Activated CD8-positive, alpha-beta T cell treated with anti-CD3 and anti-CD28 coated beads for 36 hours (primary cell): ENCODE data around the gene KIAA1191. TPM values are rescaled to one million over a fixed set of nuclear protein-coding genes. Genes with fewer than 3 reads are reported as not detected.

Experiments used
- ATAC-seq: fragments of 200-7000 bp; cut with Tn5 transposase; one replicate; pipeline ENCODE4 v1.10.0; 2021; ENCODE audit warnings: mild to moderate bottlenecking, moderate library complexity
- CTCF ChIA-PET: fragments of 350-600 bp; sonication (Branson Sonifier 250); formaldehyde crosslinking; loops from one replicate; lab custom pipeline; 2021; ENCODE audit warnings: antibody characterized with exemption; lab: Charles Lee
- POLR2A ChIA-PET: fragments of 350-600 bp; sonication (Branson Sonifier 250); formaldehyde crosslinking; loops from one replicate; lab custom pipeline; 2021; ENCODE audit warnings: antibody characterized with exemption; lab: Charles Lee
- DNase-seq: peaks from one replicate; pipeline ENCODE4 v3.0.0-alpha.2; 2020
- H3K27ac Mint-ChIP-seq: one replicate; pipeline ENCODE4 v1.8.0; 2021; ENCODE audit warnings: mild to moderate bottlenecking, mixed read lengths
- H3K27me3 Mint-ChIP-seq: one replicate; pipeline ENCODE4 v1.8.0; 2021; ENCODE audit warnings: mixed read lengths
- H3K36me3 Mint-ChIP-seq: one replicate; pipeline ENCODE4 v1.8.0; 2021; ENCODE audit warnings: low read depth, mixed read lengths
- H3K4me1 Mint-ChIP-seq: one replicate; pipeline ENCODE4 v1.8.0; 2021; ENCODE audit warnings: low read depth, mixed read lengths
- H3K4me3 Mint-ChIP-seq: one replicate; pipeline ENCODE4 v1.8.0; 2021; ENCODE audit warnings: mild to moderate bottlenecking, moderate library complexity, mixed read lengths
- H3K9me3 Mint-ChIP-seq: one replicate; pipeline ENCODE4 v1.8.0; 2021; ENCODE audit warnings: mixed read lengths
- CTCF ChIP-seq: fragments of 200-600 bp; IDR thresholded peaks from one replicate; pipeline ENCODE4 v1.8.0; 2022; ENCODE audit warnings: antibody characterized with exemption, mild to moderate bottlenecking
- intact Hi-C: fragments of 100-400 bp; cut with micrococcal nuclease; formaldehyde crosslinking; loops from one replicate; pipeline ENCODE4 v1.10.0; 2022
- total RNA-seq, 2 experiments: library from RNA; stranded (reverse); gene quantifications; one replicate each; pipeline ENCODE4 v1.2.3, GENCODE V29; 2021

Gene KIAA1191
- total RNA-seq, 2 experiments from 2014 or later: 39.4 to 40.8 TPM

GRCh38 chr5:176400382-176401156, 39.0 kb upstream of the KIAA1191 start:
- Mint-ChIP-seq H3K27ac (no peak overlapping the region), H3K9me3 (no peaks in the 10 kb centered on the region), H3K27me3 (no peaks in the 10 kb centered on the region), H3K4me1 (no peaks in the 10 kb centered on the region), H3K4me3 (no peak overlapping the region), H3K36me3 (peaks cover 3% of the 10 kb centered on the region)
- no peak for DNase-seq
- POLR2A ChIA-PET: no interaction called here
- intact Hi-C loops: no loop called here
- ATAC-seq: no peak
- CTCF ChIA-PET: no interaction called here
- TF ChIP-seq CTCF: no peak

- intact Hi-C loops: no loop called here
- DNase-seq (no peak), ATAC-seq (no peak)
- POLR2A ChIA-PET: interaction anchor here (1.1 kb wide), 1 partner anchor 9 kb away, joined by 4 read pairs; no protein-coding TSS in a partner anchor
- TF ChIP-seq CTCF: no peak
- no peak overlapping the region for H3K4me3 Mint-ChIP-seq
- peaks cover 7% of the 10 kb centered on the region for H3K36me3 Mint-ChIP-seq
- CTCF ChIA-PET: no interaction called here
- no peaks in the 10 kb centered on the region for H3K9me3 Mint-ChIP-seq
- no peaks in the 10 kb centered on the region for H3K27me3 Mint-ChIP-seq
- H3K4me1 Mint-ChIP-seq: no peaks in the 10 kb centered on the region
- H3K27ac Mint-ChIP-seq: no peak overlapping the region
Measured at GRCh38 chr5:176397736-176398420, 36.3 kb upstream of the KIAA1191 start.

- no peaks in the 10 kb centered on the region for H3K27me3 Mint-ChIP-seq
- no peak for TF ChIP-seq CTCF
- no peak overlapping the region for H3K4me3 Mint-ChIP-seq
- intact Hi-C loops: no loop called here
- ChIA-PET CTCF (no interaction called here), POLR2A (no interaction called here)
- no peak for ATAC-seq
- H3K4me1 Mint-ChIP-seq: no peaks in the 10 kb centered on the region
- no peaks in the 10 kb centered on the region for H3K9me3 Mint-ChIP-seq
- peak overlapping the region; percentile 14 for H3K27ac Mint-ChIP-seq
- H3K36me3 Mint-ChIP-seq: peaks cover 10% of the 10 kb centered on the region
- no peak for DNase-seq
Measured at GRCh38 chr5:176396330-176396729, 34.8 kb upstream of the KIAA1191 start.

GRCh38 chr5:176394881-176395675, 33.5 kb upstream of the KIAA1191 start:
- no peak for ATAC-seq
- CTCF ChIA-PET: no interaction called here
- H3K9me3 Mint-ChIP-seq: no peaks in the 10 kb centered on the region
- intact Hi-C loops: no loop called here
- DNase-seq: no peak
- POLR2A ChIA-PET: interaction anchor here (0.6 kb wide), 1 partner anchor 156 kb away, joined by 3 read pairs; no protein-coding TSS in a partner anchor
- H3K27me3 Mint-ChIP-seq: no peaks in the 10 kb centered on the region
- H3K36me3 Mint-ChIP-seq: peaks cover 19% of the 10 kb centered on the region
- TF ChIP-seq CTCF: no peak
- no peak overlapping the region for H3K27ac Mint-ChIP-seq
- no peak overlapping the region for H3K4me3 Mint-ChIP-seq
- no peaks in the 10 kb centered on the region for H3K4me1 Mint-ChIP-seq
